Amniotic stem cell (primary cell): ENCODE measurements around the gene DCAF15.

ENCODE experiments used
- DNase-seq: peaks from one replicate; lab custom pipeline; 2025; lab: John Stamatoyannopoulos, UW

DCAF15 gene

DNA sequence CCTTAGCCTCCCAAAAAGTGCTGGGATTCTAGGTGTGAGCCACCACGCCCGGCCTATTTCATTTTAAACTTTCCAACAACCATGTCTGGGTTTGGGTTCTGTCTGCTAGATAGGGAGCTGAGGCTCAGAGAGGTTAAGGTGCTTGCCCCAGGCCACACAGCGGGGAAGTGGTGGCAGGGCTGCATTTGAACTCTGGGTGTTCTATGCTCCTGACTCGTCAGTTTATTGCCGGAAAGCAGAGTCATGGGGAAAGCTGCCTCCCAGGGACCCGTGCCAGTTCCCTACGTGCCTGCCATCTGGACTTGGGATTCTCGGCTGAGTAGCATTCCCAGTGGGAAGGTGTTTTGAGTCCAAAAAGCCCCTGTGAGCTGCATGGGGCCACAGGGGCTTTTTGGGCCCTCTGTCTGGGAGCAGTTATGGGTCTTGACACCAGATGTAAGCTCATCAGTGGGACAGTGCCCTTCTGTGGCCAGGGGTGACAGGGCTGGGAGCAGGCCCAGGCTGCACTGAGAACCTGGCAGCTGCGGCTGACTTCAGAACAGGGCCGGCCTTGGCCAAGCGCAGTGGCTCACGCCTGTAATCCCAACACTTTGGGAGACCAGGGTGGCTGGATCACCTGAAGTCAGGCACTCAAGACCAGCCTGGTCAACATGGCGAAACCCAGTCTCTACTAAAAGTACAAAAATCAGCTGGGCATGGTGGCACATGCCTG is 42.9 kb downstream of the DCAF15 start:
- no peak for DNase-seq

DNA sequence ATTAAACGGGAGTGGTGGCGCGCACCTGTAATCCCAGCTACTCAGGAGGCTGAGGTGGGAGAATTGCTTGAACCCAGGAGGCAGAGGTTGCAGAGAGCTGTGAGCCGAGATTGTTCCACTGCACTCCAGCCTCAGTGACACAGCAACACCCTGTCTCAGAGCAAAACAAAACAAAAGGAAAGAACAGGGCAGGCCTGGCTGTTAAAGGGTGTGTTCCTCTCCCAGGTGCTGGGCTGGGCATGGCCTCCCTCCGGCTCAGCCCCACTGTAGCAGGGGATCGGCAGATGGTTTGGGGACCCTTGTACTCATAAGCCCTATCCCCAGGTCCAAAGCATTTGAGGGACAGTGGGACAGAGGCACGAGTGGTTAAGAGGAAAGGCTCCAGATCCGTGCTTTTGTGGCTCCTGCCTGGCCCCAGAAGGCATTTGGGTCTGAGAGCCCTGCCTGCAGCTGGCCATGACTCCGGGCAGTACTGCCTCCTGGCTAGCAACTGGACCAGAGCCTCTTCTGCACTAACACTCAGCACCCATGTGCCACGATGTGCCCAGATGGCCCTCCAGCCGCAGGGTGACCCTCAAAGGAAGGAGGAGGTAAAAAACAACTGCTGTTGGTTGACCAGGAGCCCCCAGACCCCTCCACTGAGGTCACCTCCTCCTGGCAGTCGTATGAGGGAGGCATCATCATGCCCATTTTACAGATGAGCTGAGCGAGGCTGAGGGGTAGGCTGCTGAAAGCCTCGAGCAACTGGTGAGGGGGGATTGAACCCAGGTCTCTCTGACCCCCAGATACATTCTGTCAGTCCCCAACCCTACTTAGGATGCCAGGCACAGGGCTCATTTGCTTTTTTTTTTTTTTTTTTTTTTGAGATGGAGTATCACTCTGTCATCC is 43.8 kb downstream of the DCAF15 start:
- no peak for DNase-seq

DNA sequence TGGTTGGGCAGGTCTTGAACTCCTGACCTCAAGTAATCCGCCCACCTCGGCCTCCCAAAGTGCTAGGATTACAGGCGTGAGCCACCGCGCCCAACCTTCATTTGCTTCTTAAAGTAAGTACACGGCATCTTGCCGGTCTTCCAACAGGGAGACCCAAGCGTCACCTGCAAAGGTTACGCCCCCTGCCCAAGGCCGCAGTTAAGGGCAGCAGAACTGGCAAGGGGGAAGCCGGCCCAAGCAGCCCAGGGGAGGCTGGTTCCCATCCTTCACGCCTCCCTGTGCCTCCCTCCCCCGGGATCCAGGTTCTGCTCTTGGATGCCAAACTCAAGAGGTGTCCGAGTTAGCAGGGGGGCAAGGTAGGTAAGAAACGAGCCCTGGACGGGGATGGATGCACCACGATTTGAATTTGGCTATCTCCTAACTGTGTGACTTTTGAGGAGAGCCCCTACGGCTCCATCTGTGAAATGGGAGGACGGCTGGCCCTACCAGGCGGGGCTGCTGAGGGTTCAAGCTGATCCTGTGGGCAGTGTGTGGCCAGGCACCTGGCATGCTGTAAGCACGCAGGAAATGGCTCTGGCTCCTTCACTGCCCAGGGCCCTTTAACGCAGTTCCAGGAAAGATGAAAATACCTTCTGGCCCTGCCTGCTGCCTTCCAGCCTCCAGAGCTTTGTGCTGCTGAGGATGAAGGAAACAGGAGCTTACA is 44.8 kb downstream of the DCAF15 start:
- DNase-seq: no peak

DNA sequence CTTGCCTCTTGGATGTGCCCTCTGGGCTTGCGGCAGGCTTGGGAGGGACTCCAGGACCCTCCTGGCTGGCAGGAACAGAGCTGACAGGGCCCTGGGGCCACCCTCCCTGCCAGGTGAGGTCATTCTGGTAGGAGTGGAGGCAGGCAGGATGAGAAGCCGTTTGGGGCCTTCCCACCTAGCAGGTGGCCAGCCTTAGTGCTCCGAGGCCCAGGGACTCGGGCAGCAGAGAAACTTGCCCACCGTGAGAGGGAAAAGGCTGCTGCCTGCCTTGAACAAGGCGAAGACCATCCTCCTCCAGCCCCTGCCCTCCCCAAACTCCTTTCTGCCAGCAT is 45.3 kb downstream of the DCAF15 start:
- no peak for DNase-seq

DNA sequence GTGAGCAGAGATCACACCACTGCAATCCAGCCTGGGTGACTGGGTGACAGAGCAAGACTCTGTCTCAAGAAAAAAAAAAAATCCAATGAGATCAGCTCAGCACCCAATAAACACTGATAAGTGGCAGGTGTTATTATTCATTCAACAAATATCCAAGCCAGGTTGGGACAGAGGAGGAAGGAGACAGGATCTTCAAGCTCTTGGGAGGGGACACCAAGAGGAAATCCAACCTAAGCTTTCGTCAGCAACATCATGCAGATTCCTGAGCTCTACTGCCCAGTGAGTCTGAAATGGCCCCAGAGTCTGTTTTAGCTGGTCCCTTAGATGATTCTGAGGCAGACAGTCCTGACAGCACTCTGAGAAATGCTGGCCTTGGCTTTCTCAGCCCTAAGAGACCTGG is 46.1 kb downstream of the DCAF15 start:
- no peak for DNase-seq

DNA sequence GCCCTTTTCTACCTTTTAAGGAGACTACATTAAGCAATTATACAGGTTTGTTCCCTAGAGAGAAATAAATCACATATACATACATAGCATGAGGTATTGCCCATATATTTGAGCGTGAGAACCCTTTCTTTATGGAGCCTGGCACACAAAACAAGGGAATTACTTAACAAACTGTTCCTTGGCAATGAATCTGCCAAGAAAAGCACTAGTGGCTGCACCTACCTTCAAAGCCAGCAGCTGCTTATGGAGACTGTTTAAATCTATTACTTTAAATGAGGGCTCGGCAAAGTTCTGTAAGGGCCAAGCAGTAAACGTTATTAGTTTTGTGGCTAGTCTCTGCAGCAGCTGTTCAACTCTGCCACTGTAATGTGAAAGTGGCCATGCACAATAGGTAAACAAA is 46.8 kb downstream of the DCAF15 start:
- no peak for DNase-seq

DNA sequence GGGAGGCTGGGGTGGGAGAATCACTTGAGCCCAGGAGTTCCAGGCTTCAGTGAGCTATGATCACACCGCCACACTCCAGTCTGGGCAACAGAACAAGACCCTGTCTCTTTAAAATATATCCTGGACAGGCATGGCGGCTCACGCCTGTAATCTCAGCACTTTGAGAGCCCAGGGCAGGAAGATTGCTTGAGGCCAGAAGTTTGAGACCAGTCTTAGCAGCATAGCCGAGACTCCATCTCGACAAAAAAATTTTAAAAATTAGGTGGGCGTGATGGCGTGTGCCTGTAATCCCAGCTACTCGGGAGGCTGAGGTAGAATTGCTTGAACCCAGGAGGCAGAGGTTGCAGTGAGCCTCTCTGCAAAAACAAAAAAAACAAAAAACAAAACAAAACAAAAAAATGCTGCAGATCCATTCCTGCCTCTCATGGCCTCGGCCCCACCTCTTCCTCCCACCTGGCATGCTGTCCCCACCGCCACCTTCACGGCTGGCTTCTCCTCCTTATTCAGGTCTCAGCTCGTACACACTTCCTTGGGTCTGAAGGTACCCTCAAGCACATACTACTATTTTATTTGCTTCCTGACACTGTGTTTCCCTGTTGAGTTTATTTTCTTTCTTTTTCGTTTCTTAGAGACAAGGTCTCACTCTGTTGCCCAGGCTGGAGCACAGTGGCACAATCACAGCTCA is 48.5 kb downstream of the DCAF15 start:
- DNase-seq: no peak

DNA sequence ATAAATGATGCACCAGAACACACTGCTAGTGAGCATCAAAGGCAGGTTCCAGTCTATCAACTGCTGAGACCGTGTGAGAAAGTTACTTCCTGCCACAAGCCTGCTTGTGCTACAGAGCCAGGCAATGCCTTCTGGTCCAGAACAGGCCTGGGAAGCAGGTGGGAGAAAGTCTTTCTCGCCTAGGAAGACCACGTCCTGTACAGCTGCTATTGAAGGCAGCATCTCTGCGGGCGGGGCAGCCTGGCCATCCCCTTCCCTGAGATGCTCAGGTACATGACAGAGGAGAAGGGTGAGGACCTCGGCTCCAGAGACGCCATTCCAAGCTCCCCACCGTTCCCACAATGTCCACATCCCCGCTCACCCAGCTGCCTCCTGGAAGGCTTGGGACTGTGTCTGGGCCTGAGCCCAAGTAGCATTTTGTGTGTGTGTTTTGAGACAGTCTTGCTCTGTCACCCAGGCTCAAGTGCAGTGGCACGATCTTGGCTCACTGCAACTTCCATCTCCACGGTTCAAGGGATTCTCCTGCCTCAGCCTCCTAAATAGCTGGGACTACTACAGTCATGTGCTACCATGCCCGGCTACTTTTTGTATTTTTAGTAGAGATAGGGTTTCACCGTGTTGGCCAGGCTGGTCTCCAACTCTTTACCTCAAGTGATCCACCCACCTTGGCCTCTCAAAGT is 50.4 kb downstream of the DCAF15 start:
- no peak for DNase-seq

DNA sequence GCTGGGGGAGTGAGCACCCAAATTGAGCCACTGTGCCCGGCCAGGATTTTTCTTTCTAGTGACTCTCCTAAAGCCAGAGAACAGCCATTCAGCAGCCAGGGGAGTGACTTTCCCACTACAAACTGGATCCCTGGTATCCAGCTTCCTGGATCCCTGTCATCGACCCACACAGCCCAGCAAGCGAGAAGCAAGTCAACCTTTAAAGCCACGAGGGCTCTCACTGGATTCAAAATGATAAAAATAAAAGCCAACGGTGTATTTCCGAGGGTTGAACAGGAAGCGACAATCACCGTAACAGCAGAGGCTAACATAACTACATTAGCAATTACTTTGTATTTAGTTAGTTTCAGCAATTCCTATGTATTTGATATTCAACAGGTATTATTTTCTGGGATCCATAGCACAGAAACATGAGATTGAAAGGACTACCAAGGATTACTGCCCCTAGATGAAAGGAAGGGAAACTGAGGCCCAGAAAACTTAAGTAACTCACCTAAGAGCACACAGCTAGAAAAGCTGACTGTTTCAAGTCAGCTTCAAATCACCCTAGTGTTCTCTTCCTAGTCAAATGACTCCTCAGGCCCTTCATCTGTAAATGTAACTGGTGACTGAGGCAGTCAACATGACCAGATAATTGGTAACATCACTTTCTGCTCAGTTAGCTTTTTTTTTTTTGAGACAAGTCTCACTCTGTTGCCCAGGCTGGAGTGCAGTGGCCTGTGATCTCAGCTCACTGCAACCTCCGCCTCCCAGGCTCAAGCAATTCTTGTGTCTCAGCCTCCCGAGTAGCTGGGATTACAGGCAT is 51.1 kb downstream of the DCAF15 start:
- DNase-seq: no peak

DNA sequence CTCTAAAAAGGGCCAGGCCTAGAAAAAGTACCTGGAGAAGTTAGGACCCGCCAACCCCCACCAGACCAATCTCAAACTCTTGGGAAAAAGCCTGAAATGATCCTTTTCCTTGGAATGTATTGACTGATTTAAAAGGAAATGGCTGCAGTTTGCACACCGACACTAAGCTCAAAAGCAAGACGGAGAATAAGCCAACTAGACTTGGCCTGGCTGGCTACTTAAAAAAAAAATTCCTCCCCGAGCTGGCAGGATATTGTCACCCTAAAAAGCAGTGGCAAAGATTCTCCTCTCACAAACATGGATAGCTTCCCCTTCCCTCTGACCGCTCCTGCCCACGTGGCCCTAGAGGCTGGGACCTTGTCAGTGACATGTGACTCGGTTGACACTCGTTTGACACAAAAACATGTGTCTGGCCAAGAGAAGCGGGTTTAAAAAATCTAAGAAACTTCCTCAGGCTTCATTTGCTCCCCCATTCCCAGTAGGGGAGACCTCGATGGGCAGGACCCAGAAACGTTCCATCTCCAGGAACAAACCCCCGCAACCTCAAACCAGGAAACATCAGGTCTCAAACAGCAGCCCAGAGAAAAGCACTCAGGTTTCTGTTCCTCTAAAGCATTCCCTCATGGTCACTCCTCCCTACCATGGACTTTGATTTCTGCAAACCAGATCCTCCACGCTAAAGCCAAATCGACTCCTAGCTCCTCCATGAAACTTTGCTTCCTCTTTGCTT is 52.5 kb downstream of the DCAF15 start:
- DNase-seq: no peak

DNA sequence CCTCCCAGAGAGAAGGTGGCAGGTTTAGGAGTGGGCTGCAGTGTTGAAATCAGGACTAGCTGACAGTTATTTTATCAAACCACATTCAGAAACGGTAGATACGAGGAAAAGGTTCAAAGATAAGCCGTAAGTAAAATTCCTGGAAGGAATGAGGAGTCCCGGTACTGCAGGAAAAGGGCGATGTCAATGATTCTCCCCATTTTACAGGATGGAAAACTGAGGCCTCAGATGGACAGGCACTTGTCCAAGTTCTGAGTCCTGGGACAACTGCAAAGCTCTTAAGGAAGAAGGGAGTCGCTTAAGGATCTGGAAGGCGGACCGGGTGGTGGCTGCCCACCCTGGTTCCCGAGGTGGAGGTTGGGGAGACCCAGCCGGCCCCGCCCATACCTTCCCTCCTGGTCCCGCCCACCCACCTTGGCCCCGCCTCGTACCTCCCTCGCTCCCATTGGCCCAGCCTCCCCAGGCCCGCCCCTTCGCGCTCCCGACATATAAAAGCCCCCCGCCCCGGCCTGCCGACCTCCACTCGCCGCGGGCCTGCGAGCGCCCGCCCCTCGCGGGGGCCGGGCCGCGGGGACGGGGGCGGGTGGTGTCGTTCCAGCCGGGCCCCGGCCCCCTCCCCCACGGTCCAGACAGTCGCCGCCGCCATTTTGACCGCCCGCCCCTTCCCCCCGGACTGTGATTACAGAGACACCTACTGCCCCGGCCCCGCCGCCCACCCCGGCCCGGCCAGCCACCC is 53.2 kb downstream of the DCAF15 start:
- DNase-seq: peak; percentile 64

DNA sequence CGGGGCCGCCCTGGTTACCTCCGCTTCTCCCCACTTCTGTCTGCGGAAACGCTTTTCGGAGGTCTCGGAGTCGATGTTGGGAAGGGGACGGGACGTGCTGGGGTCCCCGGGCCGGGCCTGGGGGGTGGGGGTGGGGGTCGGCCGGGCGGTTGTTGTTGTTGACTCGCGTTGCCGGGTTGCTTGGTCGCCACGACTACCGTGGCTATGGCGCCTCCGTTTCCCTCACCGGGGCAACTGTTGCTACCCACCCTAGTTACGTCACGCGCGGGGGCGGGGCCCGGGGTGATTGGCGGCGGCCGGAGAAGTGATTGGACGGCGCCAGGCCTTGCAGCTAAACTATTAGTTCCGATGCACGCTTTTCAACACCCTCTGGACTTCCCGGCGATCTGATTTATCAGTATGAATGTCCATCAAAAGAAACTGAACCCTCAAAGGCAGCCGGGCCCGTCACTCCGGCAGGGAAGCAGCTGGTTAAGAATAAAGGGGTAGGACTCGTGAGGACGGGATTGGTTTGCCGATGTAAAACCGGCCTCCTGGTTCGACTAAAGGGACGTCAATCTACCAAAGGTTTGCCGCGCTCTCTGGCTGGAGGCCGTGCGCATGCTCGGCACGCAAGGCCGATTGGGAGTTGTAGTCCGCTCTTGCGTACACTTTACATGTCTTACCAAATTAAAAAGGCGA is 53.9 kb downstream of the DCAF15 start, which contains the start of gene RFX1:
RFX1 (minus strand) TSS at position 236 of the 681 bp plus-strand sequence. CDS start 12,477 bp downstream, outside the sequence.
- DNase-seq: peak; percentile 99

DNA sequence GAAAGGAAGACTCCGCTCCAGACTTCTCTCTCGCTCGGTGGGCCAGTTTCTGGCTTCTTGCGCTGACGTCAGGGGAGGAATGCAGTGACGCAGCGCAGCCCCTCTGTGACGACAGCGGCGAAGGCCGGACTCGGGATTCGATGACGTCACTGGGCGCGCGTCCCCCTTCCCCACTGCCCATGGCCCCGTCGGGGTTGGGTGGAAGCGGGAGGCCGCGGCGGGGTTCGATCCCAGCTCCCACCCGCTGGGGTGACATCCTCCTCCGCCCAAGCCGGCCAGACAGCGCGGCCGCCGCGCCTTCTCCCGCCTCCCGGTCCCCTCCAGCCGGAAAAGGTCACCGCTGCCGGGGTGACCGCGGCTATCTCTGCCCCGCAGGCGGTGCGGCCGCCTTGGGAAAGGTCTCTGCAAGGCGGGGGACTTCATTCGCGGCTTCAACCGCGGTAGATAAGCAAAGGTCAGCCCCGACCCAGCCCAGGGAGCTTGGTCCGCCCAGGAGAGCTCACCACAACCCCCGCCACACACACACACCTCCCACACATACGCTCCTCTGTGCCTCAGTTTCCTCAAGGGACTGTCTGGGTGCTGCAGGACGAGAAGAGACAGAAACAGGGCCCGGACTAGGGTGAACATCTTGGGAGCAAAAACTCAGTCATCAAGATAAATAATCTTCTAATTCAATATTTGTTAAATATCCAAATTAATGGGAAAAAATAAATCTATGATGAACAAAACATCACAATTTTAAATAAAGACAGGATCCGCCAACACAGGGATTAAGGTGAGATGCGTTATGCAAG is 54.7 kb downstream of the DCAF15 start:
- peak; percentile 90 for DNase-seq
